Fibroblast of villous mesenchyme (primary cell): ENCODE data around the gene PROZ. TPM values are rescaled to one million over a fixed set of nuclear protein-coding genes. Genes with fewer than 3 reads are reported as not detected.
"Not testable (repeated sequence)": the region's sequence is repeated elsewhere in the genome, so short reads cannot be mapped to it uniquely, and the experiment has no call there.

Source experiments
- DNase-seq: peaks from one replicate; pipeline ENCODE4 v3.0.0-alpha.2; 2010; ENCODE audit warnings: low read depth
- H3K4me3 ChIP-seq: 2 replicates; pipeline ENCODE4 v1.5.1; 2011; ENCODE audit warnings: low read depth, mild to moderate bottlenecking, low read length
- total RNA-seq: library from RNA; depleted of rRNA; stranded (reverse); fragments of >200 nt; gene quantifications from 2 replicates; pipeline ENCODE4 v1.2.3, GENCODE V29; 2012
- TF ChIP-seq, protein P1 (sequence below): IDR thresholded peaks from 2 replicates; pipeline ENCODE4 v1.5.1; 2012; ENCODE audit warnings: low read depth, mild to moderate bottlenecking, low read length; ENCODE audit not compliant: insufficient read depth

The PROZ gene, protein sequence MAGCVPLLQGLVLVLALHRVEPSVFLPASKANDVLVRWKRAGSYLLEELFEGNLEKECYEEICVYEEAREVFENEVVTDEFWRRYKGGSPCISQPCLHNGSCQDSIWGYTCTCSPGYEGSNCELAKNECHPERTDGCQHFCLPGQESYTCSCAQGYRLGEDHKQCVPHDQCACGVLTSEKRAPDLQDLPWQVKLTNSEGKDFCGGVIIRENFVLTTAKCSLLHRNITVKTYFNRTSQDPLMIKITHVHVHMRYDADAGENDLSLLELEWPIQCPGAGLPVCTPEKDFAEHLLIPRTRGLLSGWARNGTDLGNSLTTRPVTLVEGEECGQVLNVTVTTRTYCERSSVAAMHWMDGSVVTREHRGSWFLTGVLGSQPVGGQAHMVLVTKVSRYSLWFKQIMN
- under 0.01 TPM in 1 of 2 replicates, not detected in the other for total RNA-seq

DNA sequence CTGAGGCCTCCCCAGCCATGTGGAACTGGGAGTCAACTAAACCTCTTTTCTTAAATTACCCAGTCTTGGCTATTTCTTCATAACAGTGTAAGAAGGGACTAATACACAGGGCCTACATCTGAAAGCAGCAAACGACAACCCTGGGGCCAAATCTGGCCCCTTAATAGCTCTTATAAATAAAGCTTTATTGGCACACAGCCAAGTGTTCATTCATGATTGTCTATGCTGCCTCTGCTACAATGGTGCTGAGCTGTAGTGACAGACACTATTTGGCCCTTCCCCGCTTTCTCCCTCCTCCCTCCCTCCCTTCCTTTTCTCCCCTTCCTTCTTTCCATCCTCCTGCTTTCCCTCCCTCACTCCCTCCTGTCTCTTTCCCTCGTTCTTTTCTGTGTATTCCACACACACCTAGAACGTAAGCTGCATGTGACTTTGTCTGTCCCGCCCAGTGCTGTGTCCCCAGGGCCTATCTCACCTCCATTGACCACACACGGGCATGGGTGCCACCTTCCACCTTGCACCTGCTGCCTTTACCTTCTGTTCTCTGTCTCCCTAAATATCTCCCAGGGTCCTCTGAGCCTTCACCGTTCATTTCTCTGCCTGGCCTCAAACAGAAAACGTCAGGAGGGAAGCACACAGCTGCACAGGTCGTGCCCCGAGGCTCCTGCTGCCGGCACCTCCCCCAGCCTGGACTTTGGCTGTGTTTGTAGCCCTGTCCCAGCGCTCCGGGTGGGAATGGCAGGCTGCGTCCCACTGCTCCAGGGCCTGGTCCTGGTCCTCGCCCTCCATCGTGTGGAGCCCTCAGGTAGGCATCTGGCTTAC, at the start of gene PROZ:
Gene PROZ, plus strand, starts transcription at position 720 of the 819 bp plus-strand sequence. Its CDS starts 13 bp downstream, at position 733.
- DNase-seq, result no peak
- TF ChIP-seq, protein P1, sequence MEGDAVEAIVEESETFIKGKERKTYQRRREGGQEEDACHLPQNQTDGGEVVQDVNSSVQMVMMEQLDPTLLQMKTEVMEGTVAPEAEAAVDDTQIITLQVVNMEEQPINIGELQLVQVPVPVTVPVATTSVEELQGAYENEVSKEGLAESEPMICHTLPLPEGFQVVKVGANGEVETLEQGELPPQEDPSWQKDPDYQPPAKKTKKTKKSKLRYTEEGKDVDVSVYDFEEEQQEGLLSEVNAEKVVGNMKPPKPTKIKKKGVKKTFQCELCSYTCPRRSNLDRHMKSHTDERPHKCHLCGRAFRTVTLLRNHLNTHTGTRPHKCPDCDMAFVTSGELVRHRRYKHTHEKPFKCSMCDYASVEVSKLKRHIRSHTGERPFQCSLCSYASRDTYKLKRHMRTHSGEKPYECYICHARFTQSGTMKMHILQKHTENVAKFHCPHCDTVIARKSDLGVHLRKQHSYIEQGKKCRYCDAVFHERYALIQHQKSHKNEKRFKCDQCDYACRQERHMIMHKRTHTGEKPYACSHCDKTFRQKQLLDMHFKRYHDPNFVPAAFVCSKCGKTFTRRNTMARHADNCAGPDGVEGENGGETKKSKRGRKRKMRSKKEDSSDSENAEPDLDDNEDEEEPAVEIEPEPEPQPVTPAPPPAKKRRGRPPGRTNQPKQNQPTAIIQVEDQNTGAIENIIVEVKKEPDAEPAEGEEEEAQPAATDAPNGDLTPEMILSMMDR, result no peak
- H3K4me3 ChIP-seq, result no peak within 1 kb of the TSS

DNA sequence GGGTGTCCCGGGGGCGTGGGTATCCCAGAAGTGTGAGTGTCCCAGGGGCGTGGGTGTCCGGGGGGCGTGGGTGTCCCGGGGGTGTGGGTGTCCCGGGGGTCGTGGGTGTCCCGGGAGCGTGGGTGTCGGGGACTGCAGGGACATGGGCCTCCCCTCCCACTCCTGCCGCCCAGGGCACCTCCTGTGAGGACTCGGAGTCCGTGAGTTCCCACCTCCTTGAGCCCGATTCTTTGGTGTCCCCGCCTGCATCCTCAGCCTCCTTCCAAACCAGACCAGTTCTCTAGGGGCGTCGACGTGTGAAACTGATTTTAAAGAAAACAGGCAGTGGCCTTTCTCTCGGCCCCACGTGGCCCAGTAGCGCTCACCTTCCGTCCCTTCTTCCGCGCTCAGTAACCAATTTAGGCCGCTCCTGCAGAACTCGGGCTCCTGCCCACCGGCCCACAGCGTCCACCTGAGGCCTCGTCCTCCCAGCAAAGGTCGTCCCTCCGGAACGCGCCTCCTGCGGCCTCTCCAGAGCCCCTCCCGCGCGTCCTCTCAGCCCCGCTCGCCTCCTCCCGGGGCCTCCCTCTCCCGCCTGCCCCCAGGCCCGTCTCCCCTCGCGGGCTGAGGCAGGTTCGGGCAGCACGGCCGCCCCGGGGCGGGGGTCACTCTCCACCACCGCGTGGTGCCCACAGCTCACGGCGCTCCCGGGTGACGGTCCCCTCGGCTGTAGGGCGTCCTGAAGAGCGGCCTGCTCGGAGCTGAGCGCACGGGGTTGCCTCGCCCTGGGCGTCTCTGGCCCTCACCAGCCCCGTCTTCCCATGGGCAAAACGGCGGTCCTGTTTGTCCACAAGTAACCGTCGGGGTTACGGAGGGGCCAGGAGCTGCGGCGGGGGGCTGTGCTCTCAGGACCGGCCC, 49.0 kb upstream of the PROZ start:
- TF ChIP-seq, protein P1, result no peak
- H3K4me3 ChIP-seq, result no peak overlapping the region
- no peak for DNase-seq

DNA sequence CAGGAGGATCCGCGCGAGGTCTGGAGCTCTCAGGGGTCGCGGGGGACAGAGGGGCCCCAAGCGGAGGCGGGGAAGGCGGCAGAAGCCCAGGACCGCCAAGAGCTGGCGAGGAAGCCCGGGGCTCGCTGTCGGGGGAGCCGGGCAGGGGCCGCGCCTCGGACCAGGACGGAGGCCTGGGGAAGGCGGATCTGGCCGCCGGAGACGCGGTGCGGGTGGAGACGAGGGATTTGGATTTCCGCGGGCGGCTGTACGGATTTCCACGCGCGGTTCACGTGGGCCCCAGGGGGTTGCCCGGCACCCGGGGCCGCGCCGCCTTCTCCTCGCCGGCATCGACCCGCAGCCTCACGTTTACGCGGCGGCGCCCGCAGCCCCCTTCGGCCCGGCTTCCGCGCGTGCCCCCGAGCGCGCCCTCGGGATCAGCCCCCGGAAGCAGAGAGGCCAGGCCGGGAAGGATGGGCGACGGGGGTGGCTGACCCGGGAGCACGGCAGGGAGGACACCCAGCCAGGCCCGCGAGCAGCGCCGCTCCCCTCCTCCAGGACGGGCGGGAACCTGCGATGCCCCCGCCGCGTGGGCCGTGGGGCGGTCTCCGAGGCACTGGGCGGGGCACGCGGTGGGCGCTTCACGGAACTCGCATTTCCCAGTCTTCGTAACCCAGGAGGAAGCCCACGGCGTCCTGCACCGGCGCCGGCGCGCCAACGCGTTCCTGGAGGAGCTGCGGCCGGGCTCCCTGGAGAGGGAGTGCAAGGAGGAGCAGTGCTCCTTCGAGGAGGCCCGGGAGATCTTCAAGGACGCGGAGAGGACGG, 48.2 kb upstream of the PROZ start:
- DNase-seq, result no peak
- H3K4me3 ChIP-seq, result no peak overlapping the region
- TF ChIP-seq, protein P1, result no peak

DNA sequence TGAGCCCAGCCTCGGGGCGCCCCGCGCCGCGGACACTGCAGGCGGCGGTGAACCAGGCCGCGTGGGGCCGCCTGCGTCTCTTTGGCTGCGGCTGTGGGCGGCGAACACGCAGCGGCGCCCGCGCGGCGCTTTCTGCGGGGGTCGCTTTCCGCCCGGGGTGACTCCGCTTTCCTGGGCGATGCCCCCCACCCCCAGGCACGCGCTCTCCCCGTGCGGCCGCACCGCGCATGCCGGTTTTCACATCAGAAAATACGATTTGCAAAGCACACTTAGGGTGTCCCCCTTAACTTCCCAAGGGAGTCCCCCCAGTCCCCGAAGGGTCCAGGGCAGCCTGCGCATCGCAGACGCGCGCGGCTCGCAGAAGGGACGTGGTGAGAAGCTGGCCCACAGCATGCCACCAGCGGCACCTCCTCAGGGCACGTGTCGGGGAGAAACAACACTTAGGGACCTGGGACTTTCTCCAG, 47.6 kb upstream of the PROZ start:
- no peak for DNase-seq
- H3K4me3 ChIP-seq, result no peak overlapping the region
- TF ChIP-seq, protein P1, result no peak

DNA sequence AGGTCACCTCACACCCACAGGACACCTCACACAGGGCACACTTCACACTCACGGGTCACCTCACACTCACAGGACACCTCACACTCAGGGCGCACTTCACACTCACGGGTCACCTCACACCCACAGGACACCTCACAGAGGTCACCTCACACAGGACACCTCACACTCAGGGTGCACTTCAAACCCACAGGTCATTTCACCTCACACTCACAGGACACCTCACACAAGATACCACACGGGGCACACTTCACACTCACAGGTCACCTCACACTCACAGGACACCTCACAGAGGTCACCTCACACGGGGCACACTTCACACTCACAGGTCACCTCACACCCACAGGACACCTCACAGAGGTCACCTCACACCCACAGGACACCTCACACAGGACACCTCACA, 46.6 kb upstream of the PROZ start:
- H3K4me3 ChIP-seq, DNase-seq: not testable (repeated sequence)

DNA sequence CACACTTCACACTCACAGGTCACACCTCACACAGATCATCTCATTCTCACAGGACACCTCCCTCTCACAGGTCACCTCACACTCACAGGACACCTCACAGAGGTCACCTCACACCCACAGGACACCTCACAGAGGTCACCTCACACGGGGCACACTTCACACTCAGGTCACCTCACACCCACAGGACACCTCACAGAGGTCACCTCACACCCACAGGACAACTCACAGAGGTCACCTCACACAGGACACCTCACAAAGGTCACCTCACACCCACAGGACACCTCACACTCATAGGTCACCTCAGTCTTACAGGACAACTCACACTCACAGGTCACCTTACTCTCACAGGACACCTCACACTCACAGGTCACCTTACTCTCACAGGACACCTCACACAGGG, 46.0 kb upstream of the PROZ start:
- H3K4me3 ChIP-seq, DNase-seq: not testable (repeated sequence)
